HL-60 (cell line): ENCODE measurements around the gene R3HCC1L.

Experiments used
- DNase-seq, 2 experiments: peaks; one replicate each; pipeline ENCODE4 v3.0.0-alpha.2; 2010 to 2020; ENCODE audit warnings: low read depth in 1 of 2, low spot score in 1 of 2
- H3K27ac ChIP-seq: fragments of 250-450 bp; sonication (Bioruptor Pico); replicated peaks from 2 replicates; pipeline ENCODE4 v1.5.1; 2020; ENCODE audit warnings: mild to moderate bottlenecking, moderate library complexity
- H3K27me3 ChIP-seq: fragments of 250-450 bp; sonication (Bioruptor Pico); 2 replicates; pipeline ENCODE4 v1.5.1; 2021; ENCODE audit warnings: mild to moderate bottlenecking, moderate library complexity; ENCODE audit not compliant: insufficient read depth, poor library complexity, severe bottlenecking
- H3K4me3 ChIP-seq: replicated peaks from 2 replicates; pipeline ENCODE4 v1.5.1; 2011; ENCODE audit warnings: mild to moderate bottlenecking, control low read depth, low read length; ENCODE audit not compliant: insufficient read depth
- GABPA ChIP-seq: IDR thresholded peaks from 2 replicates; pipeline ENCODE4 v1.6.1; 2012; ENCODE audit warnings: low read depth
- POLR2AphosphoS5 ChIP-seq: IDR thresholded peaks from 2 replicates; pipeline ENCODE4 v1.6.1; 2012; ENCODE audit warnings: low read depth
- SPI1 ChIP-seq: IDR thresholded peaks from 2 replicates; pipeline ENCODE4 v1.6.1; 2012; ENCODE audit warnings: low read depth, mild to moderate bottlenecking, borderline replicate concordance
- TF ChIP-seq, protein P1 (sequence below): IDR thresholded peaks from one replicate; pipeline ENCODE4 v1.5.1; 2011; ENCODE audit warnings: low read length, control low read depth, inconsistent platforms; ENCODE audit not compliant: insufficient read depth
- TF ChIP-seq, protein P2 (sequence below): IDR thresholded peaks from 2 replicates; pipeline ENCODE4 v1.6.1; 2012; ENCODE audit warnings: low read depth; ENCODE audit not compliant: insufficient replicate concordance

R3HCC1L gene

DNA sequence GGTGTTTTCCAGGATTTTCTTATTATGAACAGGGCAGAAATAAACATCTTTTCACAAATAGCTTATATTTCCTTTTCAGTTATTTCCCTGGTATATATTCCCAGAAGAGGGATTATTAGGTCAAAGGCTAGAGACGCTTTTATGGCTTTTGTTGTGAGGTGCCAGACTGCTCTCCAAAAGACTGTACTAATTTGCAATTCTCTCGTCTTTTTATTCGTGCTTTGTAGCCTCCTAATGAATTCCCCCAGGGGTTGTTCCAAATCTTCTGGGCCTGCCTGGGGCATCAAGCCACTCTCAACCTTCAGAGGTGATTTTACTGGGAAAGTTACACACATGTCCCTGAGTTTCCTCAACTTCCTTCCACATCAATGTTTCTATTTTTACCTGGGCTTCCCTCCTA, 34.0 kb upstream of the R3HCC1L start:
- no peak for DNase-seq
- TF ChIP-seq GABPA = no peak
- no peak for TF ChIP-seq SPI1
- TF ChIP-seq, protein P1, sequence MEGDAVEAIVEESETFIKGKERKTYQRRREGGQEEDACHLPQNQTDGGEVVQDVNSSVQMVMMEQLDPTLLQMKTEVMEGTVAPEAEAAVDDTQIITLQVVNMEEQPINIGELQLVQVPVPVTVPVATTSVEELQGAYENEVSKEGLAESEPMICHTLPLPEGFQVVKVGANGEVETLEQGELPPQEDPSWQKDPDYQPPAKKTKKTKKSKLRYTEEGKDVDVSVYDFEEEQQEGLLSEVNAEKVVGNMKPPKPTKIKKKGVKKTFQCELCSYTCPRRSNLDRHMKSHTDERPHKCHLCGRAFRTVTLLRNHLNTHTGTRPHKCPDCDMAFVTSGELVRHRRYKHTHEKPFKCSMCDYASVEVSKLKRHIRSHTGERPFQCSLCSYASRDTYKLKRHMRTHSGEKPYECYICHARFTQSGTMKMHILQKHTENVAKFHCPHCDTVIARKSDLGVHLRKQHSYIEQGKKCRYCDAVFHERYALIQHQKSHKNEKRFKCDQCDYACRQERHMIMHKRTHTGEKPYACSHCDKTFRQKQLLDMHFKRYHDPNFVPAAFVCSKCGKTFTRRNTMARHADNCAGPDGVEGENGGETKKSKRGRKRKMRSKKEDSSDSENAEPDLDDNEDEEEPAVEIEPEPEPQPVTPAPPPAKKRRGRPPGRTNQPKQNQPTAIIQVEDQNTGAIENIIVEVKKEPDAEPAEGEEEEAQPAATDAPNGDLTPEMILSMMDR = no peak
- no peak for TF ChIP-seq POLR2AphosphoS5
- TF ChIP-seq, protein P2, sequence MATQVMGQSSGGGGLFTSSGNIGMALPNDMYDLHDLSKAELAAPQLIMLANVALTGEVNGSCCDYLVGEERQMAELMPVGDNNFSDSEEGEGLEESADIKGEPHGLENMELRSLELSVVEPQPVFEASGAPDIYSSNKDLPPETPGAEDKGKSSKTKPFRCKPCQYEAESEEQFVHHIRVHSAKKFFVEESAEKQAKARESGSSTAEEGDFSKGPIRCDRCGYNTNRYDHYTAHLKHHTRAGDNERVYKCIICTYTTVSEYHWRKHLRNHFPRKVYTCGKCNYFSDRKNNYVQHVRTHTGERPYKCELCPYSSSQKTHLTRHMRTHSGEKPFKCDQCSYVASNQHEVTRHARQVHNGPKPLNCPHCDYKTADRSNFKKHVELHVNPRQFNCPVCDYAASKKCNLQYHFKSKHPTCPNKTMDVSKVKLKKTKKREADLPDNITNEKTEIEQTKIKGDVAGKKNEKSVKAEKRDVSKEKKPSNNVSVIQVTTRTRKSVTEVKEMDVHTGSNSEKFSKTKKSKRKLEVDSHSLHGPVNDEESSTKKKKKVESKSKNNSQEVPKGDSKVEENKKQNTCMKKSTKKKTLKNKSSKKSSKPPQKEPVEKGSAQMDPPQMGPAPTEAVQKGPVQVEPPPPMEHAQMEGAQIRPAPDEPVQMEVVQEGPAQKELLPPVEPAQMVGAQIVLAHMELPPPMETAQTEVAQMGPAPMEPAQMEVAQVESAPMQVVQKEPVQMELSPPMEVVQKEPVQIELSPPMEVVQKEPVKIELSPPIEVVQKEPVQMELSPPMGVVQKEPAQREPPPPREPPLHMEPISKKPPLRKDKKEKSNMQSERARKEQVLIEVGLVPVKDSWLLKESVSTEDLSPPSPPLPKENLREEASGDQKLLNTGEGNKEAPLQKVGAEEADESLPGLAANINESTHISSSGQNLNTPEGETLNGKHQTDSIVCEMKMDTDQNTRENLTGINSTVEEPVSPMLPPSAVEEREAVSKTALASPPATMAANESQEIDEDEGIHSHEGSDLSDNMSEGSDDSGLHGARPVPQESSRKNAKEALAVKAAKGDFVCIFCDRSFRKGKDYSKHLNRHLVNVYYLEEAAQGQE = no peak
- no peak overlapping the region for H3K27ac ChIP-seq
- peaks cover 3% of the 10 kb centered on the region for H3K27me3 ChIP-seq
- no peak overlapping the region for H3K4me3 ChIP-seq

DNA sequence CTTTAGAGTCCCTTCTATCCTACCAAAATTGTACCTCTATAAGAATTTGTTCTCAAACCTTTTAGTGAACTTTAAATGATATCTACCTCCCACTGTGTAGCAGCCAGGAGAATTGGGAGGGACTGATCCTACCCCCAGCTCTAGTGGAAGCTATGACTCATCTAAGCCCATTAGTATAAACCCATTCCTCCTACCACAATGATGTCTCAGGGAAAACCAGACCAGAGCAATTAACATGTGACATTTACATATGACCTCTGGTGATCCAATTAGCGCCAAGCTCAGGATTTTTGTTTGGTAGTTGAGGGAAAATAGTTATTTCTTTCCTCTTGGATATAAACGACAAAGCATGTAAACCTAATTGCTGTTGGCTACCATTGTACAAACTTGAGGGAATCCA, 33.1 kb upstream of the R3HCC1L start:
- H3K27me3 ChIP-seq = peaks cover 3% of the 10 kb centered on the region
- TF ChIP-seq, protein P2 = no peak
- TF ChIP-seq, protein P1 = no peak
- TF ChIP-seq POLR2AphosphoS5 (no peak), SPI1 (no peak)
- no peak overlapping the region for H3K27ac ChIP-seq
- no peak for DNase-seq
- no peak overlapping the region for H3K4me3 ChIP-seq

DNA sequence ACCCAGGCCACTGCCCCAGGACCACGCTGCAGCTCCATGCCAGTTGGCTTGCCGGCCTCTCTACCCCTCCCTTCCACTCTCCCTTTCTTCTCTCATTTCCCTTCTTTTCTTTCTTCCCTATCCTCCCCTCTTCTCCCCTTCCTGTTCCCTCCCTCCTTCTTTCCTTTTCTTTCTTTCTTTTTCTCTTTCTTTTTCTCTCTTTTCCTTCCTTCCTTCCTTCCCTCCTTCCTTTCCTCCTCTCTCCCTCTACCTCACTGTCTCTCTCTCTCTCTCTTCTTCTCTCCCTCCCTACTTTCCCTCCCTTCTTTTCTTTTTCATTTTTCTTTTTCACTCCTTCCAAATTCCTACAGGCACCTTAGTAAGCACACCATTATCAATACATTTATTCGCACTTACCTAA, 30.3 kb upstream of the R3HCC1L start:
- DNase-seq = no peak
- Histone ChIP-seq H3K27me3 (peaks cover 3% of the 10 kb centered on the region), H3K4me3 (no peak overlapping the region), H3K27ac (no peak overlapping the region)
- TF ChIP-seq GABPA = no peak
- TF ChIP-seq, protein P2 = no peak
- TF ChIP-seq POLR2AphosphoS5 = no peak
- TF ChIP-seq, protein P1 = no peak
- TF ChIP-seq SPI1 = no peak
